ENCODE measurements around the gene APBB2. TPM values are rescaled to one million over a fixed set of nuclear protein-coding genes. Genes with fewer than 3 reads are reported as not detected.

Gene APBB2
- total RNA-seq, 2 donors from 2014 or later = 56.1 to 64.8 TPM

DNA sequence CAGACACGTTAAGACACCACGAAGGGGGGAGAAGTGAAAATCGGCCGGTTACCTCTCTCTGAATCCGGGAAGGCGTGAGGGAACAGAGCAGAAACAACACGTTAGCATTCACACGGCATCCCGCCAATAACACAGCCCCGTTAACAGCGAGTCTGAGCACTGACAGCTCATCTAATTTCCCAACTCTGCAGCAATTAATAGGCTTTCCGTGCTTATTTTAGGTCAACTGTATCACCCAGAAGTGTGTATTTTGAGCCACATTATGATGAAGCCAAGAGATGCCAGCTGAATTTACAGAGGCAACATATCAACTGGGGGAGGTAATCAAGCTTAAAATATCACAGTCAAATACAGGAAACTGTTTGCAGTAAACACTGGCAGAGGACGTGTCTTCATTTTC is 372.0 kb downstream of the APBB2 start:
- Histone ChIP-seq H3K36me3 (ENCODE audit: control insufficient read depth, insufficient read depth, low read length) (peaks cover 4% of the 10 kb centered on the region), H3K27me3 (ENCODE audit: control insufficient read depth, insufficient read depth, low read length, poor library complexity, severe bottlenecking) (no peaks in the 10 kb centered on the region), H3K4me1 (ENCODE audit: control insufficient read depth, insufficient read depth, low read length) (no peaks in the 10 kb centered on the region), H3K9ac (ENCODE audit: extremely low read depth, low read length, poor library complexity, severe bottlenecking) (no peak overlapping the region), H3K9me3 (ENCODE audit: control insufficient read depth, low read length) (no peaks in the 10 kb centered on the region), H3K4me3 (ENCODE audit: low read length) (no peak overlapping the region), H3K27ac (ENCODE audit: low read depth, low read length) (no peak overlapping the region)
- H3K4me3 Mint-ChIP-seq = no peak overlapping the region
- no peak for DNase-seq
- no peak for TF ChIP-seq CTCF (conservative IDR thresholded peaks at IDR 0.05)
- peaks cover 16% of the 10 kb centered on the region for H3K4me1 Mint-ChIP-seq
- H3K27ac Mint-ChIP-seq = peak overlapping the region; percentile 11
- 92 to 95% methylated on average over 13 of the region's 13 CpGs for whole genome bisulfite sequencing, 2 experiments (ENCODE audit: insufficient coverage in 1 of 2, insufficient read length in 1 of 2)
- no peaks in the 10 kb centered on the region for H3K9me3 Mint-ChIP-seq
- no peaks in the 10 kb centered on the region for H3K27me3 Mint-ChIP-seq (ENCODE audit: insufficient read depth)
- peaks cover 12% of the 10 kb centered on the region for H3K36me3 Mint-ChIP-seq (ENCODE audit: low read depth)

GRCh38 chr4:40840985-40841571 is 373.3 kb downstream of the APBB2 start:
- no peak overlapping the region for H3K27ac ChIP-seq (ENCODE audit: low read depth, low read length)
- WGBS, 2 experiments (ENCODE audit: insufficient coverage in 1 of 2, insufficient read length in 1 of 2) = 43% methylated on average over 7 of the region's 7 CpGs; no CpG with 5 or more reads in 1 of the 2 experiments
- H3K27me3 ChIP-seq (ENCODE audit: control insufficient read depth, insufficient read depth, low read length, poor library complexity, severe bottlenecking) = no peaks in the 10 kb centered on the region
- H3K36me3 ChIP-seq (ENCODE audit: control insufficient read depth, insufficient read depth, low read length) = peaks cover 10% of the 10 kb centered on the region
- no peak overlapping the region for H3K9ac ChIP-seq (ENCODE audit: extremely low read depth, low read length, poor library complexity, severe bottlenecking)
- Mint-ChIP-seq H3K9me3 (no peaks in the 10 kb centered on the region), H3K27me3 (ENCODE audit: insufficient read depth) (no peaks in the 10 kb centered on the region), H3K4me1 (peaks cover 16% of the 10 kb centered on the region), H3K36me3 (ENCODE audit: low read depth) (peaks cover 23% of the 10 kb centered on the region), H3K4me3 (no peak overlapping the region), H3K27ac (peak overlapping the region; percentile 85)
- peak; percentile 99 for DNase-seq
- H3K4me1 ChIP-seq (ENCODE audit: control insufficient read depth, insufficient read depth, low read length) = no peaks in the 10 kb centered on the region
- H3K9me3 ChIP-seq (ENCODE audit: control insufficient read depth, low read length) = no peaks in the 10 kb centered on the region
- TF ChIP-seq CTCF (conservative IDR thresholded peaks at IDR 0.05) = peak; percentile 98
- H3K4me3 ChIP-seq (ENCODE audit: low read length) = no peak overlapping the region

- H3K4me3 Mint-ChIP-seq = no peak overlapping the region
- no peak for TF ChIP-seq CTCF (conservative IDR thresholded peaks at IDR 0.05)
- 85 to 87% methylated on average over 10 of the region's 10 CpGs for WGBS, 2 experiments (ENCODE audit: insufficient coverage in 1 of 2, insufficient read length in 1 of 2)
- Histone ChIP-seq H3K4me1 (ENCODE audit: control insufficient read depth, insufficient read depth, low read length) (no peaks in the 10 kb centered on the region), H3K9me3 (ENCODE audit: control insufficient read depth, low read length) (no peaks in the 10 kb centered on the region), H3K27me3 (ENCODE audit: control insufficient read depth, insufficient read depth, low read length, poor library complexity, severe bottlenecking) (no peaks in the 10 kb centered on the region), H3K27ac (ENCODE audit: low read depth, low read length) (no peak overlapping the region), H3K9ac (ENCODE audit: extremely low read depth, low read length, poor library complexity, severe bottlenecking) (no peak overlapping the region), H3K4me3 (ENCODE audit: low read length) (no peak overlapping the region), H3K36me3 (ENCODE audit: control insufficient read depth, insufficient read depth, low read length) (peaks cover 10% of the 10 kb centered on the region)
- peaks cover 16% of the 10 kb centered on the region for H3K4me1 Mint-ChIP-seq
- H3K27ac Mint-ChIP-seq = peak overlapping the region; percentile 27
- peaks cover 27% of the 10 kb centered on the region for H3K36me3 Mint-ChIP-seq (ENCODE audit: low read depth)
- no peaks in the 10 kb centered on the region for H3K9me3 Mint-ChIP-seq
- no peak for DNase-seq
- no peaks in the 10 kb centered on the region for H3K27me3 Mint-ChIP-seq (ENCODE audit: insufficient read depth)
These were observed 373.9 kb downstream of the APBB2 start for GRCh38 chr4:40840255-40840984.

Data from endodermal cell (in vitro differentiated cells).